Measurements from ENCODE around the gene PP2D1. TPM values are rescaled to one million over a fixed set of nuclear protein-coding genes. Genes with fewer than 3 reads are reported as not detected.
"Not testable (repeated sequence)": the region's sequence is repeated elsewhere in the genome, so short reads cannot be mapped to it uniquely, and the experiment has no call there.

Gene PP2D1
- total RNA-seq, 1 experiment from 2014 or later, result not detected

GRCh38 chr3:20035019-20035418, 23.0 kb upstream of the PP2D1 start:
- no peak for ATAC-seq
- BruUV-seq (replicated peaks), result no TSS peak
- ChIA-PET CTCF (no interaction called here), POLR2A (no interaction called here)
- TF ChIP-seq, protein P1, sequence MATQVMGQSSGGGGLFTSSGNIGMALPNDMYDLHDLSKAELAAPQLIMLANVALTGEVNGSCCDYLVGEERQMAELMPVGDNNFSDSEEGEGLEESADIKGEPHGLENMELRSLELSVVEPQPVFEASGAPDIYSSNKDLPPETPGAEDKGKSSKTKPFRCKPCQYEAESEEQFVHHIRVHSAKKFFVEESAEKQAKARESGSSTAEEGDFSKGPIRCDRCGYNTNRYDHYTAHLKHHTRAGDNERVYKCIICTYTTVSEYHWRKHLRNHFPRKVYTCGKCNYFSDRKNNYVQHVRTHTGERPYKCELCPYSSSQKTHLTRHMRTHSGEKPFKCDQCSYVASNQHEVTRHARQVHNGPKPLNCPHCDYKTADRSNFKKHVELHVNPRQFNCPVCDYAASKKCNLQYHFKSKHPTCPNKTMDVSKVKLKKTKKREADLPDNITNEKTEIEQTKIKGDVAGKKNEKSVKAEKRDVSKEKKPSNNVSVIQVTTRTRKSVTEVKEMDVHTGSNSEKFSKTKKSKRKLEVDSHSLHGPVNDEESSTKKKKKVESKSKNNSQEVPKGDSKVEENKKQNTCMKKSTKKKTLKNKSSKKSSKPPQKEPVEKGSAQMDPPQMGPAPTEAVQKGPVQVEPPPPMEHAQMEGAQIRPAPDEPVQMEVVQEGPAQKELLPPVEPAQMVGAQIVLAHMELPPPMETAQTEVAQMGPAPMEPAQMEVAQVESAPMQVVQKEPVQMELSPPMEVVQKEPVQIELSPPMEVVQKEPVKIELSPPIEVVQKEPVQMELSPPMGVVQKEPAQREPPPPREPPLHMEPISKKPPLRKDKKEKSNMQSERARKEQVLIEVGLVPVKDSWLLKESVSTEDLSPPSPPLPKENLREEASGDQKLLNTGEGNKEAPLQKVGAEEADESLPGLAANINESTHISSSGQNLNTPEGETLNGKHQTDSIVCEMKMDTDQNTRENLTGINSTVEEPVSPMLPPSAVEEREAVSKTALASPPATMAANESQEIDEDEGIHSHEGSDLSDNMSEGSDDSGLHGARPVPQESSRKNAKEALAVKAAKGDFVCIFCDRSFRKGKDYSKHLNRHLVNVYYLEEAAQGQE (IDR thresholded peaks at IDR 0.05; ENCODE audit: insufficient read depth in 1 of 2, low read depth in 2 of 2, low read length in 1 of 2), result no peak
- no peak for TF ChIP-seq TCF7L2 (IDR thresholded peaks at IDR 0.05; ENCODE audit: low read depth, low read length)
- no peak for TF ChIP-seq SIN3A (IDR thresholded peaks at IDR 0.05; ENCODE audit: borderline replicate concordance, insufficient read depth, low read depth, low read length)
- no peak for TF ChIP-seq CTCF (IDR thresholded peaks at IDR 0.05)
- no peak for TF ChIP-seq POLR2AphosphoS5 (IDR thresholded peaks at IDR 0.05; ENCODE audit: low read depth, low read length)
- H3K9me3 ChIP-seq (ENCODE audit: control insufficient read depth, insufficient read depth, low read depth, low read length), result no peaks in the 10 kb centered on the region
- H3K36me3 ChIP-seq (ENCODE audit: control insufficient read depth, insufficient read depth, low read length), result no peaks in the 10 kb centered on the region
- no peak overlapping the region for H3K4me3 ChIP-seq (ENCODE audit: low read depth in 2 of 2, low read length in 2 of 2)
- H3K27me3 ChIP-seq (ENCODE audit: control insufficient read depth, insufficient read depth, low read length), result no peaks in the 10 kb centered on the region
- H3K4me1 ChIP-seq (ENCODE audit: control insufficient read depth, insufficient read depth, low read length), result peaks cover 5% of the 10 kb centered on the region
- intact Hi-C loops (cut with micrococcal nuclease; ENCODE audit: unreplicated experiment), result no loop called here
- in situ Hi-C loops (cut with HindIII; ENCODE audit: low pct_unique_long_range_greater_than_20kb, low sequenced_read_pairs), result no loop called here
- DNase-seq (ENCODE audit: low read depth, low spot score), result no peak
- H3K27ac ChIP-seq (ENCODE audit: low read length), result no peak overlapping the region

DNA sequence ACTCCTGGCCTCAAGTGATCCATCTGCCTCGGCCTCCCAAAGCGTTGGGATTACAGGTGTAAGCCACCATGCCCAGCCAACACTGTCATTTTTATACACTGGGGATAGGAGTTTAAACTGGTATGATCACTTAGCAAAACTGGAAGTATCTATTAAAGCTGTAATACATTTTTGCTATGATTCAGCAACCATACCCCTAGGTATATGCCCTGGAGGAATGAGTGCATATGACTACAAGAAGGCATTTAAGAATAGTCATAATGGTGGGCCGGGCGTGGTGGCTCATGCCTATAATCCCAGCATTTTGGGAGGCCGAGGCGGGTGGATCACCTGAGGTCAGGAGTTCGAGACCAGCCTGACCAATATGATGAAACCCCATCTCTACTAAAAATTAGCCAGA, 19.9 kb upstream of the PP2D1 start:
- H3K4me1 ChIP-seq (ENCODE audit: control insufficient read depth, insufficient read depth, low read length); CTCF ChIA-PET; H3K9me3 ChIP-seq (ENCODE audit: control insufficient read depth, insufficient read depth, low read depth, low read length); in situ Hi-C loops (cut with HindIII; ENCODE audit: low pct_unique_long_range_greater_than_20kb, low sequenced_read_pairs); POLR2A ChIA-PET; BruUV-seq (replicated peaks); ATAC-seq; DNase-seq (ENCODE audit: low read depth, low spot score); H3K27ac ChIP-seq (ENCODE audit: low read length); intact Hi-C loops (cut with micrococcal nuclease; ENCODE audit: unreplicated experiment); H3K4me3 ChIP-seq (ENCODE audit: low read depth in 2 of 2, low read length in 2 of 2); H3K27me3 ChIP-seq (ENCODE audit: control insufficient read depth, insufficient read depth, low read length); H3K36me3 ChIP-seq (ENCODE audit: control insufficient read depth, insufficient read depth, low read length): not testable (repeated sequence)

DNA sequence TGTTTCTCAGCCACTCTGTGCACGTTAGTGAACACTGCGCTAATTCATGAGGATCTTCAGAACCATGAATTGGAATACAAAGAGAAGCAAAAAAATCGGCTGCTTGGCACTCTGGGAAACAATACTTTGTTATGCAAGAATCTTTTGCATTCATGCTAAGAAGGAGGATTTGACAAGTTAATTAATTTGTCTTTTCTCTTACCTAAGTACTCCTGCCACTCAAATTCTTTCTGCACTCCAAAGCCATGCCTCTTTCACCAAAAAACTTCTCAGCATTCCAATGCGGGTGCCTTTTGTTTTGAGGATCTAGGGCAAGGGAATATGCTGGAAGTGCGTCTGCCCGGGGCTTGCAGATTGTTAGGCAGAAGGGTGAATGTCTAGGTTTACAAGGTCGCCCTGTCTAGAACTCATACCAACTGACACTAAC, 16.9 kb upstream of the PP2D1 start:
- H3K4me1 ChIP-seq (ENCODE audit: control insufficient read depth, insufficient read depth, low read length), result no peaks in the 10 kb centered on the region
- POLR2A ChIA-PET, result no interaction called here
- H3K27me3 ChIP-seq (ENCODE audit: control insufficient read depth, insufficient read depth, low read length), result no peaks in the 10 kb centered on the region
- H3K4me3 ChIP-seq (ENCODE audit: low read depth in 2 of 2, low read length in 2 of 2), result no peak overlapping the region
- ATAC-seq (no peak), DNase-seq (ENCODE audit: low read depth, low spot score) (no peak)
- H3K36me3 ChIP-seq (ENCODE audit: control insufficient read depth, insufficient read depth, low read length), result no peaks in the 10 kb centered on the region
- H3K9me3 ChIP-seq (ENCODE audit: control insufficient read depth, insufficient read depth, low read depth, low read length), result no peaks in the 10 kb centered on the region
- no TSS peak for BruUV-seq (replicated peaks)
- CTCF ChIA-PET, result no interaction called here
- intact Hi-C loops (cut with micrococcal nuclease; ENCODE audit: unreplicated experiment) (no loop called here), in situ Hi-C loops (cut with HindIII; ENCODE audit: low pct_unique_long_range_greater_than_20kb, low sequenced_read_pairs) (no loop called here)
- H3K27ac ChIP-seq (ENCODE audit: low read length), result no peak overlapping the region
- TF ChIP-seq, protein P1 (IDR thresholded peaks at IDR 0.05; ENCODE audit: insufficient read depth in 1 of 2, low read depth in 2 of 2, low read length in 1 of 2), result no peak
- TF ChIP-seq POLR2AphosphoS5 (IDR thresholded peaks at IDR 0.05; ENCODE audit: low read depth, low read length) (no peak), TCF7L2 (IDR thresholded peaks at IDR 0.05; ENCODE audit: low read depth, low read length) (no peak), SIN3A (IDR thresholded peaks at IDR 0.05; ENCODE audit: borderline replicate concordance, insufficient read depth, low read depth, low read length) (no peak), CTCF (IDR thresholded peaks at IDR 0.05) (no peak)
